Mucosa of stomach (tissue), 1 donor: ENCODE measurements around the gene ZNF546.
"Not testable (repeated sequence)": the region's sequence is repeated elsewhere in the genome, so short reads cannot be mapped to it uniquely, and the experiment has no call there.

Experiments used
- H3K27me3 ChIP-seq: one replicate; pipeline ENCODE4 v1.7.0; 2013; ENCODE audit warnings: mild to moderate bottlenecking, low read length; ENCODE audit not compliant: control insufficient read depth, insufficient read depth
- H3K36me3 ChIP-seq: one replicate; pipeline ENCODE4 v1.7.0; 2013; ENCODE audit warnings: low read length; ENCODE audit not compliant: control insufficient read depth, insufficient read depth
- H3K4me1 ChIP-seq: one replicate; pipeline ENCODE4 v1.7.0; 2013; ENCODE audit warnings: mild to moderate bottlenecking, low read length; ENCODE audit not compliant: control insufficient read depth, insufficient read depth
- H3K4me3 ChIP-seq: one replicate; pipeline ENCODE4 v1.7.0; 2013; ENCODE audit warnings: low read length
- H3K9ac ChIP-seq: one replicate; pipeline ENCODE4 v1.7.0; 2013; ENCODE audit warnings: mild to moderate bottlenecking, low read length, moderate library complexity
- H3K9me3 ChIP-seq: one replicate; pipeline ENCODE4 v1.7.0; 2013; ENCODE audit warnings: mild to moderate bottlenecking, low read length, moderate library complexity; ENCODE audit not compliant: control insufficient read depth
- donor health status: Pancreatic carcinoma.

The ZNF546 gene

GRCh38 chr19:39996811-39997637 is at the start of gene ZNF546:
TSS of gene ZNF546 (plus strand) at chr19:39997060. CDS start at chr19:39998327, 1,267 bp downstream.
- Histone ChIP-seq H3K9ac (peak within 1 kb of the TSS; percentile 82), H3K36me3 (no peaks in the 10 kb centered on the region), H3K4me1 (peaks cover 10% of the 10 kb centered on the region), H3K4me3 (peak within 1 kb of the TSS; percentile 97), H3K27me3 (no peaks in the 10 kb centered on the region), H3K9me3 (no peaks in the 10 kb centered on the region)

GRCh38 chr19:39949026-39949747 is 47.7 kb upstream of the ZNF546 start:
- Histone ChIP-seq H3K4me3 (no peak overlapping the region), H3K9ac (no peak overlapping the region), H3K36me3 (no peaks in the 10 kb centered on the region), H3K4me1 (peaks cover 41% of the 10 kb centered on the region), H3K27me3 (no peaks in the 10 kb centered on the region), H3K9me3 (no peaks in the 10 kb centered on the region)

GRCh38 chr19:39951065-39951650 is 45.7 kb upstream of the ZNF546 start:
- no peaks in the 10 kb centered on the region for H3K27me3 ChIP-seq
- no peak overlapping the region for H3K4me3 ChIP-seq
- no peaks in the 10 kb centered on the region for H3K36me3 ChIP-seq
- peaks cover 22% of the 10 kb centered on the region for H3K4me1 ChIP-seq
- no peaks in the 10 kb centered on the region for H3K9me3 ChIP-seq
- no peak overlapping the region for H3K9ac ChIP-seq

- Histone ChIP-seq H3K27me3 (no peaks in the 10 kb centered on the region), H3K9me3 (no peaks in the 10 kb centered on the region), H3K4me1 (peaks cover 17% of the 10 kb centered on the region), H3K36me3 (no peaks in the 10 kb centered on the region), H3K4me3 (no peak overlapping the region), H3K9ac (no peak overlapping the region)
These were observed 45.2 kb upstream of the ZNF546 start for GRCh38 chr19:39951686-39952085.

GRCh38 chr19:39953915-39954314 is 42.9 kb upstream of the ZNF546 start:
- H3K9ac ChIP-seq, result no peak overlapping the region
- H3K9me3 ChIP-seq, result no peaks in the 10 kb centered on the region
- peaks cover 13% of the 10 kb centered on the region for H3K4me1 ChIP-seq
- no peaks in the 10 kb centered on the region for H3K27me3 ChIP-seq
- no peak overlapping the region for H3K4me3 ChIP-seq
- H3K36me3 ChIP-seq, result no peaks in the 10 kb centered on the region

GRCh38 chr19:39957886-39958285 is 39.0 kb upstream of the ZNF546 start:
- not testable (repeated sequence) for H3K9ac ChIP-seq, H3K4me1 ChIP-seq, H3K27me3 ChIP-seq, H3K4me3 ChIP-seq, H3K9me3 ChIP-seq, H3K36me3 ChIP-seq

GRCh38 chr19:39958942-39959341 is 37.9 kb upstream of the ZNF546 start:
- not testable (repeated sequence) for H3K36me3 ChIP-seq, H3K27me3 ChIP-seq, H3K4me1 ChIP-seq, H3K9me3 ChIP-seq, H3K4me3 ChIP-seq, H3K9ac ChIP-seq

GRCh38 chr19:39959407-39959806 is 37.5 kb upstream of the ZNF546 start:
- not testable (repeated sequence) for H3K27me3 ChIP-seq

GRCh38 chr19:39963898-39964297 is 33.0 kb upstream of the ZNF546 start:
- H3K9ac ChIP-seq, result no peak overlapping the region
- H3K27me3 ChIP-seq, result no peaks in the 10 kb centered on the region
- no peaks in the 10 kb centered on the region for H3K9me3 ChIP-seq
- no peaks in the 10 kb centered on the region for H3K36me3 ChIP-seq
- H3K4me3 ChIP-seq, result no peak overlapping the region
- H3K4me1 ChIP-seq, result peaks cover 12% of the 10 kb centered on the region

More at GRCh38 chr19:39959407-39959806, 37.5 kb upstream of the ZNF546 start:
- not testable (repeated sequence) for H3K9ac ChIP-seq, H3K36me3 ChIP-seq, H3K4me3 ChIP-seq, H3K9me3 ChIP-seq
- H3K4me1 ChIP-seq, result peaks cover 12% of the 10 kb centered on the region

- peaks cover 23% of the 10 kb centered on the region for H3K4me1 ChIP-seq
- H3K9ac ChIP-seq, result no peak overlapping the region
- no peaks in the 10 kb centered on the region for H3K27me3 ChIP-seq
- H3K9me3 ChIP-seq, result no peaks in the 10 kb centered on the region
- no peak overlapping the region for H3K4me3 ChIP-seq
- H3K36me3 ChIP-seq, result no peaks in the 10 kb centered on the region
These were observed 30.2 kb upstream of the ZNF546 start for GRCh38 chr19:39966617-39967016.

- Histone ChIP-seq H3K36me3 (no peaks in the 10 kb centered on the region), H3K27me3 (no peaks in the 10 kb centered on the region), H3K4me3 (no peak overlapping the region), H3K4me1 (peaks cover 31% of the 10 kb centered on the region), H3K9ac (no peak overlapping the region), H3K9me3 (no peaks in the 10 kb centered on the region)
These were observed 29.3 kb upstream of the ZNF546 start for GRCh38 chr19:39967561-39967960.

GRCh38 chr19:39968789-39969188 is 28.1 kb upstream of the ZNF546 start:
- H3K27me3 ChIP-seq, result no peaks in the 10 kb centered on the region
- H3K4me1 ChIP-seq, result peaks cover 27% of the 10 kb centered on the region
- no peak overlapping the region for H3K9ac ChIP-seq
- H3K9me3 ChIP-seq, result no peaks in the 10 kb centered on the region
- H3K4me3 ChIP-seq, result no peak overlapping the region
- no peaks in the 10 kb centered on the region for H3K36me3 ChIP-seq
